ENCODE data around the gene WDTC1. TPM values are rescaled to one million over a fixed set of nuclear protein-coding genes. Genes with fewer than 3 reads are reported as not detected.
A peak's percentile ranks its signal among the peaks of the same experiment; 100 is the strongest.

WDTC1 gene
- total RNA-seq, 1 donor from 2014 or later: 42.2 TPM

GRCh38 chr1:27348861-27349783, 114.7 kb downstream of the WDTC1 start:
- DNase-seq (ENCODE audit: low spot score in 2 of 2, unreplicated experiment in 2 of 2): no peak
- TF ChIP-seq CTCF (IDR thresholded peaks at IDR 0.05; ENCODE audit: unreplicated experiment): no peak
- H3K4me1 Mint-ChIP-seq: peaks cover 18% of the 10 kb centered on the region
- H3K27me3 Mint-ChIP-seq (ENCODE audit: low read depth): peaks cover 7% of the 10 kb centered on the region
- peak overlapping the region; percentile 6 for H3K27ac Mint-ChIP-seq
- H3K36me3 Mint-ChIP-seq: peaks cover 5% of the 10 kb centered on the region
- peak overlapping the region; percentile 59 for H3K4me3 Mint-ChIP-seq
- H3K9me3 Mint-ChIP-seq: no peaks in the 10 kb centered on the region

GRCh38 chr1:27349784-27350662, 115.6 kb downstream of the WDTC1 start:
- Mint-ChIP-seq H3K36me3 (peaks cover 5% of the 10 kb centered on the region), H3K4me1 (peaks cover 15% of the 10 kb centered on the region), H3K27me3 (ENCODE audit: low read depth) (peaks cover 7% of the 10 kb centered on the region), H3K9me3 (no peaks in the 10 kb centered on the region), H3K4me3 (peak overlapping the region; percentile 57), H3K27ac (no peak overlapping the region)
- peak; percentile 57 to 76 for DNase-seq (ENCODE audit: low spot score in 2 of 2, unreplicated experiment in 2 of 2)
- TF ChIP-seq CTCF (IDR thresholded peaks at IDR 0.05; ENCODE audit: unreplicated experiment): no peak

GRCh38 chr1:27350663-27351540, 116.5 kb downstream of the WDTC1 start:
- Mint-ChIP-seq H3K27me3 (ENCODE audit: low read depth) (peaks cover 7% of the 10 kb centered on the region), H3K4me3 (peak overlapping the region; percentile 63), H3K9me3 (no peaks in the 10 kb centered on the region), H3K4me1 (peaks cover 15% of the 10 kb centered on the region), H3K36me3 (peaks cover 5% of the 10 kb centered on the region), H3K27ac (peak overlapping the region; percentile 21)
- no peak for DNase-seq (ENCODE audit: low spot score in 2 of 2, unreplicated experiment in 2 of 2)
- TF ChIP-seq CTCF (IDR thresholded peaks at IDR 0.05; ENCODE audit: unreplicated experiment): no peak

GRCh38 chr1:27351541-27352107, 117.2 kb downstream of the WDTC1 start:
- Mint-ChIP-seq H3K9me3 (no peaks in the 10 kb centered on the region), H3K27ac (peak overlapping the region; percentile 39), H3K4me1 (peaks cover 15% of the 10 kb centered on the region), H3K36me3 (peaks cover 2% of the 10 kb centered on the region), H3K27me3 (ENCODE audit: low read depth) (peaks cover 7% of the 10 kb centered on the region), H3K4me3 (peak overlapping the region; percentile 63)
- no peak for TF ChIP-seq CTCF (IDR thresholded peaks at IDR 0.05; ENCODE audit: unreplicated experiment)
- DNase-seq (ENCODE audit: low spot score in 2 of 2, unreplicated experiment in 2 of 2): no peak

GRCh38 chr1:27353166-27353565, 118.7 kb downstream of the WDTC1 start:
- Mint-ChIP-seq H3K4me1 (peaks cover 15% of the 10 kb centered on the region), H3K36me3 (no peaks in the 10 kb centered on the region), H3K27ac (no peak overlapping the region), H3K4me3 (no peak overlapping the region), H3K9me3 (no peaks in the 10 kb centered on the region), H3K27me3 (ENCODE audit: low read depth) (peaks cover 14% of the 10 kb centered on the region)
- TF ChIP-seq CTCF (IDR thresholded peaks at IDR 0.05; ENCODE audit: unreplicated experiment): no peak
- no peak for DNase-seq (ENCODE audit: low spot score in 2 of 2, unreplicated experiment in 2 of 2)
